NCI-H82 (cell line): ENCODE measurements around the gene RAB15.
"Not testable (repeated sequence)": the region's sequence is repeated elsewhere in the genome, so short reads cannot be mapped to it uniquely, and the experiment has no call there.

Experiments used
- DNase-seq: peaks from one replicate; lab custom pipeline; 2025; lab: John Stamatoyannopoulos, UW

The RAB15 gene

GRCh38 chr14:64937821-64938193 lies 34.3 kb downstream of the RAB15 start:
- DNase-seq = peak; percentile 12

- DNase-seq = no peak
Measured at GRCh38 chr14:64937171-64937820, 34.8 kb downstream of the RAB15 start.

- DNase-seq = no peak
Measured at GRCh38 chr14:64935508-64935907, 36.6 kb downstream of the RAB15 start.

- DNase-seq = no peak
Measured at GRCh38 chr14:64934338-64934929, 37.7 kb downstream of the RAB15 start.

GRCh38 chr14:64932231-64932630 lies 39.9 kb downstream of the RAB15 start:
- no peak for DNase-seq

GRCh38 chr14:64931123-64931522 lies 41.0 kb downstream of the RAB15 start:
- DNase-seq = no peak

GRCh38 chr14:64930085-64930843 lies 41.9 kb downstream of the RAB15 start:
- DNase-seq = no peak

- peak; percentile 23 for DNase-seq
Measured at GRCh38 chr14:64929014-64929359, 43.1 kb downstream of the RAB15 start.

GRCh38 chr14:64928239-64929013 lies 43.7 kb downstream of the RAB15 start:
- no peak for DNase-seq

GRCh38 chr14:64927031-64927430 lies 45.1 kb downstream of the RAB15 start:
- no peak for DNase-seq

GRCh38 chr14:64926398-64926995 lies 45.6 kb downstream of the RAB15 start:
- no peak for DNase-seq

GRCh38 chr14:64923015-64923414 lies 49.1 kb downstream of the RAB15 start:
- DNase-seq = no peak

GRCh38 chr14:64920465-64920864 lies 51.7 kb downstream of the RAB15 start:
- DNase-seq = no peak

- DNase-seq = no peak
Measured at GRCh38 chr14:64919618-64920017, 52.5 kb downstream of the RAB15 start.

GRCh38 chr14:64919215-64919614 lies 52.9 kb downstream of the RAB15 start:
- DNase-seq = no peak

- no peak for DNase-seq
Measured at GRCh38 chr14:64918216-64918615, 53.9 kb downstream of the RAB15 start.

- DNase-seq = no peak
Measured at GRCh38 chr14:64915797-64916196, 56.3 kb downstream of the RAB15 start.

GRCh38 chr14:64915029-64915424 lies 57.1 kb downstream of the RAB15 start:
- no peak for DNase-seq

- peak; percentile 99 for DNase-seq
Measured at GRCh38 chr14:64914237-64915028, 57.7 kb downstream of the RAB15 start, which contains the start of gene CHURC1. Gene CHURC1 (plus strand): TSS chr14:64914455. CDS start chr14:64914496, 41 bp downstream.

- not testable (repeated sequence) for DNase-seq
Measured at GRCh38 chr14:64913477-64913876, 58.7 kb downstream of the RAB15 start.

- DNase-seq = no peak
Measured at GRCh38 chr14:64912261-64912660, 59.9 kb downstream of the RAB15 start.
